Endothelial cell (in vitro differentiated cells): Measurements from ENCODE around the gene AKR7A3. TPM values are rescaled to one million over a fixed set of nuclear protein-coding genes. Genes with fewer than 3 reads are reported as not detected.

ENCODE experiments used
- DNase-seq: peaks from one replicate; pipeline ENCODE4 v3.0.0; 2021; ENCODE audit warnings: low spot score
- H3K27ac Mint-ChIP-seq: one replicate; pipeline ENCODE4 v1.8.0; 2021; ENCODE audit warnings: mixed read lengths, inconsistent platforms; ENCODE audit not compliant: unreplicated experiment
- H3K27me3 Mint-ChIP-seq: one replicate; pipeline ENCODE4 v1.8.0; 2021; ENCODE audit warnings: mild to moderate bottlenecking, moderate library complexity, mixed read lengths, inconsistent platforms; ENCODE audit not compliant: unreplicated experiment
- H3K36me3 Mint-ChIP-seq: one replicate; pipeline ENCODE4 v1.8.0; 2021; ENCODE audit warnings: mild to moderate bottlenecking, low read depth, mixed read lengths, inconsistent platforms; ENCODE audit not compliant: unreplicated experiment
- H3K4me1 Mint-ChIP-seq: one replicate; pipeline ENCODE4 v1.8.0; 2021; ENCODE audit warnings: mild to moderate bottlenecking, mixed read lengths, inconsistent platforms; ENCODE audit not compliant: unreplicated experiment
- H3K4me3 Mint-ChIP-seq: one replicate; pipeline ENCODE4 v1.8.0; 2021; ENCODE audit warnings: mild to moderate bottlenecking, mixed read lengths, inconsistent platforms; ENCODE audit not compliant: unreplicated experiment
- H3K9me3 Mint-ChIP-seq: one replicate; pipeline ENCODE4 v1.8.0; 2021; ENCODE audit warnings: mixed read lengths, inconsistent platforms; ENCODE audit not compliant: unreplicated experiment
- total RNA-seq: library from RNA; stranded (reverse); fragmentation: NEBNext Ultra II Directional; extraction: Animal tissue kit (Norgen Biotek cat#: 25700); gene quantifications from one replicate; pipeline ENCODE4 v1.2.1, GENCODE V29; 2021; ENCODE audit not compliant: unreplicated experiment
- TF ChIP-seq, protein P1 (sequence below): fragments of 200-600 bp; sonication (generic); IDR thresholded peaks from one replicate; pipeline ENCODE4 v1.5.0; 2021; ENCODE audit warnings: antibody characterized with exemption; ENCODE audit not compliant: unreplicated experiment

Gene AKR7A3
- total RNA-seq, 1 donor from 2014 or later: 1.1 TPM

GRCh38 chr1:19325368-19325957 is 36.9 kb upstream of the AKR7A3 start:
- H3K9me3 Mint-ChIP-seq: no peaks in the 10 kb centered on the region
- DNase-seq: no peak
- no peaks in the 10 kb centered on the region for H3K4me1 Mint-ChIP-seq
- H3K27me3 Mint-ChIP-seq: peaks cover 6% of the 10 kb centered on the region
- TF ChIP-seq, protein P1, sequence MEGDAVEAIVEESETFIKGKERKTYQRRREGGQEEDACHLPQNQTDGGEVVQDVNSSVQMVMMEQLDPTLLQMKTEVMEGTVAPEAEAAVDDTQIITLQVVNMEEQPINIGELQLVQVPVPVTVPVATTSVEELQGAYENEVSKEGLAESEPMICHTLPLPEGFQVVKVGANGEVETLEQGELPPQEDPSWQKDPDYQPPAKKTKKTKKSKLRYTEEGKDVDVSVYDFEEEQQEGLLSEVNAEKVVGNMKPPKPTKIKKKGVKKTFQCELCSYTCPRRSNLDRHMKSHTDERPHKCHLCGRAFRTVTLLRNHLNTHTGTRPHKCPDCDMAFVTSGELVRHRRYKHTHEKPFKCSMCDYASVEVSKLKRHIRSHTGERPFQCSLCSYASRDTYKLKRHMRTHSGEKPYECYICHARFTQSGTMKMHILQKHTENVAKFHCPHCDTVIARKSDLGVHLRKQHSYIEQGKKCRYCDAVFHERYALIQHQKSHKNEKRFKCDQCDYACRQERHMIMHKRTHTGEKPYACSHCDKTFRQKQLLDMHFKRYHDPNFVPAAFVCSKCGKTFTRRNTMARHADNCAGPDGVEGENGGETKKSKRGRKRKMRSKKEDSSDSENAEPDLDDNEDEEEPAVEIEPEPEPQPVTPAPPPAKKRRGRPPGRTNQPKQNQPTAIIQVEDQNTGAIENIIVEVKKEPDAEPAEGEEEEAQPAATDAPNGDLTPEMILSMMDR: no peak
- H3K27ac Mint-ChIP-seq: no peak overlapping the region
- no peak overlapping the region for H3K4me3 Mint-ChIP-seq
- H3K36me3 Mint-ChIP-seq: peaks cover 24% of the 10 kb centered on the region

DNA sequence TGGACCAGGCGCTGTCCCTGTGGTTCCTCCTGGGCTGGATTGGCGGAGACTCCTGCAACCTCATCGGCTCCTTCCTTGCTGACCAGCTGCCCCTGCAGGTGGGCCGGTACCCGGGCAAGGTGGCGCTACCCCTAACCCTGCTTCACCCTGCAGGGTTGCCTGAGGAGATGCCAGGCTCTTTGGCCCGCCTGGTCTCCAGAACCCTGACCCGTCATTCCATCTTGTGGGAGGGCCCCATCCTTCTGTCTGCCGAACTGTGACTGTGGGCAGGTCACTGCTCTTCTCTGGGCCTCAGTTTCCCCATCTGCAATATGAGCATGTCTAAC is 36.1 kb upstream of the AKR7A3 start:
- Mint-ChIP-seq H3K9me3 (no peaks in the 10 kb centered on the region), H3K27me3 (peaks cover 6% of the 10 kb centered on the region), H3K4me3 (no peak overlapping the region), H3K36me3 (peaks cover 23% of the 10 kb centered on the region), H3K27ac (no peak overlapping the region), H3K4me1 (no peaks in the 10 kb centered on the region)
- TF ChIP-seq, protein P1: no peak
- DNase-seq: no peak

DNA sequence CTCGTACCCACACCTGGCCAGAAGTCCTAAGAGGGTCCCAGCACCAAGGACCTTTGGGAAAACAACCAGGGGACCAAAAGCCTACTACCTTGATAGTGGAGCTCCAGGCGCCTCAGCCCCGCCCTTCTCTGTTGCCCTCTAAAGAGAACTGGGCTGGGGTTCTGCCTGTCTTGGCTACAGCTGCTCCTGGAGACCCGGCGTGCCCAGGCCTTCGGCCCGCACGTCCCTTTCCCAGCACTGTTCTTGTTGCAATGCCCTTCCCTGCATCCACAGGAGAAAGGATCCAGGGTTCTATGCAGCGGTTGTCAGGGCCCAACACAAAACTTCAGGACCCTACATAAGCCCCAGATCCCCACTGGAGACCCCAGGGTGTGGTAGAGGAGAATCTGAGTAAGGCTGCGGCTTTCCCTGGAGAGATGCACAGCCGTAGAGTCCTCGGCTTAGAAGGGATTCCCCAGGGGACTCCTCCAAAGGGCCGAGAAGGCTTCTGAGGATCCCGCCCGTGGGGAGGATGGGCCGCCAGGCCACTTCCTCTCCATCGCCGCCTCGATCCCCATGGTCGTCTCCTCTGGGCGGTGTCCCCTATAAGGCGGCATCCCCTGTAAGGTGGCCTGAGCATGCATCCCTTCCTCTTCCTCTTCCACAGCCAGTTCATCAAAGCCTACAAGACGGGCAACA is 35.6 kb upstream of the AKR7A3 start:
- H3K4me3 Mint-ChIP-seq: no peak overlapping the region
- peaks cover 24% of the 10 kb centered on the region for H3K36me3 Mint-ChIP-seq
- no peak for DNase-seq
- H3K4me1 Mint-ChIP-seq: no peaks in the 10 kb centered on the region
- peaks cover 6% of the 10 kb centered on the region for H3K27me3 Mint-ChIP-seq
- no peaks in the 10 kb centered on the region for H3K9me3 Mint-ChIP-seq
- TF ChIP-seq, protein P1: no peak
- no peak overlapping the region for H3K27ac Mint-ChIP-seq

- Mint-ChIP-seq H3K4me1 (no peaks in the 10 kb centered on the region), H3K36me3 (peaks cover 29% of the 10 kb centered on the region), H3K9me3 (no peaks in the 10 kb centered on the region), H3K27me3 (peaks cover 8% of the 10 kb centered on the region), H3K27ac (no peak overlapping the region), H3K4me3 (no peak overlapping the region)
- TF ChIP-seq, protein P1: no peak
- DNase-seq: no peak
Observed at GRCh38 chr1:19322481-19322880, 33.9 kb upstream of the AKR7A3 start.

- TF ChIP-seq, protein P1: no peak
- H3K27me3 Mint-ChIP-seq: peaks cover 7% of the 10 kb centered on the region
- peaks cover 7% of the 10 kb centered on the region for H3K4me1 Mint-ChIP-seq
- no peak overlapping the region for H3K27ac Mint-ChIP-seq
- no peaks in the 10 kb centered on the region for H3K9me3 Mint-ChIP-seq
- no peak overlapping the region for H3K4me3 Mint-ChIP-seq
- H3K36me3 Mint-ChIP-seq: peaks cover 29% of the 10 kb centered on the region
- no peak for DNase-seq
Observed at GRCh38 chr1:19321071-19321470, 32.5 kb upstream of the AKR7A3 start.
